ENCODE results near the gene KCNJ6.

DNA sequence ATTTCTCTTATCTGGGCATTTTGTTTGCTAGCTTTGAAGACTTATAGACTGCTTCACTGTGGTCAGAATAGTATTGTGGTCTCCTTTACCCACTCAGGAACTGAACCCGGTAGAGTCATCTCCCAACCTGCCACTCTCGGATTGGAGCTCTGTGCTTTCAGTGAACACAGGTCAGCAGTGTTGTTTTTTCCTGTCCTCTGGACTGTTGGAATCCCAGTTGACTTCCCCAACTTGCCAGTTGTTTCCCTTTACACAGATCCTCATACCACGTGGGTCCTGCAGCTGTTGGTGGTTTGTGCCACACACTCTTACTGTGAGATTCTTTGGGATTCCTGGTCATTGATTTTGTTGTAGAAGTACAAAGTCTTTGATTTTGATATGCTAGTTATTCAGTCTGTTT, 335.6 kb downstream of the KCNJ6 start:
- TF ChIP-seq POLR2A (IDR thresholded peaks at IDR 0.05; ENCODE audit: low read depth, low read length), result no peak
- no peak for TF ChIP-seq POLR2AphosphoS5 (IDR thresholded peaks at IDR 0.05; ENCODE audit: low read depth, low read length)
- TF ChIP-seq TAF1 (IDR thresholded peaks at IDR 0.05; ENCODE audit: low read depth, low read length), result no peak

Data from GM12891 (cell line).